ENCODE results near the gene PAX5.

DNA sequence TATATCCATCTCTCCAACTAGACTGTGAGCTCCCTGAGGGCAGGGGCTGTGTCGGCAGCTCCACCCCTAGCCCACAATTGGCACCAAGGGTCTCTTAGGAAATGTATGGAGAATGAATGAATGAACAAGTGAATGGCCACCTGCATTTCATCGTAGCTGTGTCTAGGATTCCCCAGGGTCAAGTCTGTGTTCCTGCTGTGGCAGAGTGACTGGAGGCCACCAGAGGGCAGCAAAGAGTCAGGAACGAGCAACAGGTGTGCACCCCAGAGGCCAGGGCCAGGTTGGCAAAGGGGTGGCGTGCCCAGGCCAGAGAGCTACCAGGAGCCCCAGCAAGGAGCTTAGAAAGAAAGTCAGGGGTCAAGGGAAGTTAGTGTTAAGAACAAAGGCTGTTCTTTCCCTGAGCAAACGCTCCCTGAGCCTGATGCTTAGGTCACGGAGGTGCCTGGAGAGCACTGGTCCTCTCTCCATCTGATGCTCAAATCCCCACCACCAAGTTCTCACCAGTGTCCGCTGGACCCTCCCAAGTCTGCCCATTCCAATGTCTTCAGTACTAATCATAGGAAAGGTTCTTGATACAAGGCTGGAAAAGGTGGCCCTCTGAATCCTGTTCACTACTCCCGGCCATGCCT is 160.7 kb downstream of the PAX5 start:
- no peak for TF ChIP-seq POLR2A (IDR thresholded peaks at IDR 0.05; ENCODE audit: low read length)
- no peak for TF ChIP-seq GATA1 (IDR thresholded peaks at IDR 0.05; ENCODE audit: low read depth, low read length)
